Motor neuron (in vitro differentiated cells): Measurements from ENCODE around the gene KIF2A. TPM values are rescaled to one million over a fixed set of nuclear protein-coding genes. Genes with fewer than 3 reads are reported as not detected.

Experiments
- ATAC-seq, 8 experiments: fragments of 200-7000 bp; cut with Tn5 transposase; replicated peaks in 6 of 8; 2 replicates each; pipeline ENCODE4 v1.8.0; 2021; ENCODE audit warnings: mild to moderate bottlenecking in 8 of 8, moderate library complexity in 8 of 8
- H3K27ac ChIP-seq, 2 donors: fragments of 250-450 bp; sonication (Bioruptor Pico); 2 replicates each; pipeline ENCODE4 v1.9.0; 2021; ENCODE audit warnings: antibody characterized with exemption in 2 of 2, mild to moderate bottlenecking in 2 of 2, moderate library complexity in 1 of 2
- H3K4me1 ChIP-seq, 2 donors: fragments of 250-450 bp; sonication (Bioruptor Pico); replicated peaks in 1 of 2; 2 replicates each; pipeline ENCODE4 v1.6.1; 2021; ENCODE audit warnings: antibody characterized with exemption in 2 of 2, mild to moderate bottlenecking in 2 of 2, moderate library complexity in 1 of 2
- H3K4me3 ChIP-seq, 5 donors: fragments of 250-450 bp; sonication (Bioruptor Pico); 2 replicates each; pipeline ENCODE4 v1.9.0; 2021; ENCODE audit warnings: antibody characterized with exemption in 5 of 5, mild to moderate bottlenecking in 5 of 5, moderate library complexity in 4 of 5
- WGBS, 10 experiments: fragments of 450-650 bp; shearing (Covaris generic); methylation state at CpG; one replicate each; pipeline ENCODE4 v1.0.0; 2022; 5-methylcytosine and 5-hydroxymethylcytosine counted together
- in situ Hi-C, 9 experiments: fragments of 400-800 bp; cut with MboI; loops; one replicate each; pipeline ENCODE4 v1.15.0; 2021; ENCODE audit warnings: low sequenced_read_pairs in 9 of 9, low pct_unique_long_range_greater_than_20kb in 2 of 9; ENCODE audit not compliant: unreplicated experiment in 9 of 9
- total RNA-seq, 8 experiments: library from RNA; unstranded; fragments of 300-600 nt; gene quantifications; 2 replicates each; pipeline versions ENCODE4 v1.2.3 to v1.2.4, GENCODE V29; 2022

KIF2A gene
- total RNA-seq, 8 experiments from 2014 or later = 40.2 to 104 (median 65.4) TPM

GRCh38 chr5:62322484-62322883 is 16.5 kb downstream of the KIF2A start:
- in situ Hi-C loops = no loop called here
- peaks cover 5 to 9% of the 10 kb centered on the region in 2 donors for H3K4me1 ChIP-seq
- H3K27ac ChIP-seq = no peak overlapping the region
- ATAC-seq = no peak
- no peak overlapping the region for H3K4me3 ChIP-seq
- 67 to 100% (median 100%) methylated on average over 1 of the region's 1 CpG; no CpG with 5 or more reads in 3 of the 10 experiments for WGBS, 10 experiments

- in situ Hi-C loops = loop anchor here in 1 of 9 experiments (25.0 kb wide), 1 partner anchor 89 kb away; no protein-coding TSS in a partner anchor
- Histone ChIP-seq H3K4me3 (no peak overlapping the region), H3K27ac (no peak overlapping the region), H3K4me1 (peaks cover 2 to 8% of the 10 kb centered on the region in 2 donors)
- 0 to 88% methylated on average over 1 of the region's 1 CpG; no CpG with 5 or more reads in 8 of the 10 experiments for WGBS, 10 experiments
- no peak for ATAC-seq
Observed at GRCh38 chr5:62326302-62326701, 20.3 kb downstream of the KIF2A start.

GRCh38 chr5:62326702-62327101 is 20.7 kb downstream of the KIF2A start:
- no peak for ATAC-seq
- H3K4me3 ChIP-seq = no peak overlapping the region
- H3K27ac ChIP-seq = no peak overlapping the region
- in situ Hi-C loops = loop anchor here in 1 of 9 experiments (25.0 kb wide), 1 partner anchor 89 kb away; no protein-coding TSS in a partner anchor
- 80 to 100% (median 100%) methylated on average over 1 to 4 of the region's 4 CpGs; no CpG with 5 or more reads in 1 of the 10 experiments for WGBS, 10 experiments
- peaks cover 2 to 8% of the 10 kb centered on the region in 2 donors for H3K4me1 ChIP-seq

- in situ Hi-C loops = loop anchor here in 1 of 9 experiments (25.0 kb wide), 1 partner anchor 90 kb away; no protein-coding TSS in a partner anchor
- H3K4me3 ChIP-seq = no peak overlapping the region
- peak in 2 of 8 experiments; percentile 49 to 54 for ATAC-seq
- 68 to 97% (median 84%) methylated on average over 3 to 9 of the region's 9 CpGs for WGBS, 10 experiments
- peaks cover 2 to 8% of the 10 kb centered on the region in 2 donors for H3K4me1 ChIP-seq
- H3K27ac ChIP-seq = no peak overlapping the region
Observed at GRCh38 chr5:62327138-62328053, 21.4 kb downstream of the KIF2A start.

- Histone ChIP-seq H3K27ac (no peak overlapping the region), H3K4me1 (peaks cover 2 to 8% of the 10 kb centered on the region in 2 donors), H3K4me3 (no peak overlapping the region)
- in situ Hi-C loops = loop anchor here in 1 of 9 experiments (25.0 kb wide), 1 partner anchor 92 kb away; no protein-coding TSS in a partner anchor
- peak in 5 of 8 experiments; percentile 73 to 85 (median 83) for ATAC-seq
- WGBS, 10 experiments = 73 to 100% (median 85%) methylated on average over 3 to 7 of the region's 7 CpGs
Observed at GRCh38 chr5:62328772-62329491, 22.9 kb downstream of the KIF2A start.

DNA sequence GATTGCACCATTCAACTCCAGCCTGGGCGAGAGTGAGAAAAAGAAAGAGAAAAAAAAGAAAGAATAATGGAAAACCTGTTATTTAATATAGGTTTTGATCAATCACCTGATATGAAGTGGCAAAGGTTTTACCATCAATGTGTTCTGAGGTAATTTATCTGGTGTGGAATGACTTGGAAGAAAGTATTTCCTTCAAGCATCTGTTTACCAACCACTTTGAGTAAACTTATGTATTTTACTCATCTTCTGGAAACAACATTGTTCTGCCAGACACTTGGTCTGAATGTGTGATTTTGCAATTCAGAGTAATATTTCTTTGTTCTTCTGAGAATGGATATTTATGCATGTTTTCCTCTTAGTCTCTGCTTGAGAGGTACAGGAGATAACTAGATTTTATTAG is 24.3 kb downstream of the KIF2A start:
- 88 to 100% (median 100%) methylated on average over 1 of the region's 1 CpG; no CpG with 5 or more reads in 4 of the 10 experiments for WGBS, 10 experiments
- ATAC-seq = no peak
- in situ Hi-C loops = loop anchor here in 1 of 9 experiments (25.0 kb wide), 1 partner anchor 93 kb away; no protein-coding TSS in a partner anchor
- no peak overlapping the region for H3K27ac ChIP-seq
- peaks cover 2 to 8% of the 10 kb centered on the region in 2 donors for H3K4me1 ChIP-seq
- no peak overlapping the region for H3K4me3 ChIP-seq

DNA sequence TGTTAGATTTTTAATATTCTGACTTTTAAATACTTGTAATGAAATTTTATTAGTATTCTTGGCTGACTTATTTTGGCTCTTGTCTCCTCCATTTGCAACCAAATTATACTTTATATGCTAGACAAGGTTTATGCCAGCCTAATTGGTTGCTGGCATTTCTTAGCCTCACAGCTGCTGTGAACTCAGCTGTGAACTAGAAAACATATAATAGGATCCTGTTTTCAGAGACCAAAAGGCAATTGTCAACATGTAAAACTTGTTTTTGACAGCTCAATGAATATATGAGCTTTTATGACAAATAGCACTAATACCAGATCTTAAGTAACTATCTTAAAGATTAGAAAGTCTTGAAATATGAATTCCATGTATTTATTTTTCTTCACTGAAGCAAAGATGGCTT is 25.9 kb downstream of the KIF2A start:
- H3K4me1 ChIP-seq = peaks cover 2 to 8% of the 10 kb centered on the region in 2 donors
- in situ Hi-C loops = loop anchor here in 1 of 9 experiments (25.0 kb wide), 1 partner anchor 95 kb away; no protein-coding TSS in a partner anchor
- no peak overlapping the region for H3K4me3 ChIP-seq
- ATAC-seq = no peak
- H3K27ac ChIP-seq = no peak overlapping the region

DNA sequence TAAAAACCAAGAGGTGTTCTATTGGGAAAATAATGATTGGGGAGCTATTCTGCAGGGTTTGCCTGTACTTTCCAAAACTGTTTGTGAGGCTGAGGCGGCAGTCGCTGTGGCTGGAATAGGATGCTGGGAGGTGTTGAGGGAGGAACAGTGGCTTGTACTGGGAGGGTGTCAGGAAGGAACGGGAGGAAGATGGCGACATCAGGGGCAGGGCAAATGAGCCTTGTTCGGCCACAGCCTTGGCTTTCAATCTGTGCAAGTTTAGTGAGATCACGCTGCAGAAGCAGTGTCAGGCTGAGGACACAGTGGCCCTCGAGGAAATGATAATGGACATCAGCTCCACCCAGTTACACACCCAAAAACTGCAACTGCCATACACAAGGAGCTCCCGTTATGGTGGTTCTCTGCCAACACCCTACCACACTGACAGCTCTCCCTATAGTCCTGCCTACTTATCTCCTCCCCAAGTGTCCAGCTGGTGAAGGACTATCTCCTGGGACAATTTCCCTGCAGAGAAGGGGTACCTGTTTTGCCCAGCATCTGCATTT is 27.3 kb downstream of the KIF2A start:
- Histone ChIP-seq H3K4me3 (no peak overlapping the region), H3K27ac (no peak overlapping the region), H3K4me1 (peaks cover 2 to 8% of the 10 kb centered on the region in 2 donors)
- WGBS, 10 experiments = 50 to 100% (median 90%) methylated on average over 2 to 7 of the region's 8 CpGs; no CpG with 5 or more reads in 2 of the 10 experiments
- in situ Hi-C loops = loop anchor here in 1 of 9 experiments (25.0 kb wide), 1 partner anchor 96 kb away; no protein-coding TSS in a partner anchor
- peak in 3 of 8 experiments; percentile 87 to 96 (median 91) for ATAC-seq

GRCh38 chr5:62334082-62334481 is 28.1 kb downstream of the KIF2A start:
- H3K27ac ChIP-seq = no peak overlapping the region
- peaks cover 2 to 4% of the 10 kb centered on the region in 2 donors for H3K4me1 ChIP-seq
- no peak for ATAC-seq
- WGBS, 10 experiments = 100% methylated on average over 1 of the region's 2 CpGs; no CpG with 5 or more reads in 9 of the 10 experiments
- in situ Hi-C loops = loop anchor here in 1 of 9 experiments (25.0 kb wide), 1 partner anchor 97 kb away; no protein-coding TSS in a partner anchor
- H3K4me3 ChIP-seq = no peak overlapping the region

- no peak overlapping the region for H3K4me3 ChIP-seq
- H3K27ac ChIP-seq = no peak overlapping the region
- in situ Hi-C loops = loop anchor here in 1 of 9 experiments (25.0 kb wide), 1 partner anchor 103 kb away; no protein-coding TSS in a partner anchor
- H3K4me1 ChIP-seq = no peaks in the 10 kb centered on the region
- peak in 1 of 8 experiments; percentile 25 for ATAC-seq
- 0 to 89% (median 47%) methylated on average over 1 of the region's 1 CpG; no CpG with 5 or more reads in 2 of the 10 experiments for WGBS, 10 experiments
Observed at GRCh38 chr5:62340392-62340791, 34.4 kb downstream of the KIF2A start.

GRCh38 chr5:62340979-62341378 is 35.0 kb downstream of the KIF2A start:
- Histone ChIP-seq H3K27ac (no peak overlapping the region), H3K4me1 (no peaks in the 10 kb centered on the region), H3K4me3 (no peak overlapping the region)
- in situ Hi-C loops = loop anchor here in 1 of 9 experiments (25.0 kb wide), 1 partner anchor 104 kb away; no protein-coding TSS in a partner anchor
- ATAC-seq = no peak
- WGBS, 10 experiments = 92 to 100% (median 100%) methylated on average over 1 to 2 of the region's 2 CpGs; no CpG with 5 or more reads in 1 of the 10 experiments

GRCh38 chr5:62341783-62342475 is 35.9 kb downstream of the KIF2A start:
- 88 to 100% (median 100%) methylated on average over 1 to 4 of the region's 4 CpGs for WGBS, 10 experiments
- peak in 1 of 8 experiments; percentile 41 for ATAC-seq
- H3K27ac ChIP-seq = no peak overlapping the region

More at GRCh38 chr5:62341783-62342475, 35.9 kb downstream of the KIF2A start:
- in situ Hi-C loops = loop anchor here in 1 of 9 experiments (25.0 kb wide), 1 partner anchor 105 kb away; no protein-coding TSS in a partner anchor
- H3K4me1 ChIP-seq = no peaks in the 10 kb centered on the region
- H3K4me3 ChIP-seq = no peak overlapping the region
